Panc1 (cell line): Measurements from ENCODE around the gene RIT2.

Experiments used
- CTCF ChIP-seq: fragments of 450-650 bp; IDR thresholded peaks from 2 replicates; pipeline ENCODE4 v1.5.1; 2017; ENCODE audit warnings: mild to moderate bottlenecking
- REST ChIP-seq, 2 experiments: IDR thresholded peaks; 2 replicates each; pipeline ENCODE4 v1.6.1; 2011 to 2012; ENCODE audit warnings: low read depth in 2 of 2, control low read depth in 1 of 2, low read length in 1 of 2, mild to moderate bottlenecking in 1 of 2, moderate library complexity in 1 of 2; ENCODE audit not compliant: insufficient read depth in 1 of 2
- TCF7L2 ChIP-seq: IDR thresholded peaks from 2 replicates; pipeline ENCODE4 v1.6.1; 2011; ENCODE audit warnings: mild to moderate bottlenecking, low read depth, low read length, inconsistent platforms

GRCh38 chr18:42778024-42778423 is 337.5 kb downstream of the RIT2 start:
- no peak for TF ChIP-seq CTCF
- TF ChIP-seq TCF7L2, result no peak
- no peak for TF ChIP-seq REST (IDR thresholded peaks at IDR 0.05; ENCODE audit: insufficient read depth in 1 of 2, low read depth in 2 of 2, low read length in 1 of 2)
